Nephron progenitor cell (in vitro differentiated cells): ENCODE data around the gene TH.

Experiments
- DNase-seq: peaks from one replicate; pipeline ENCODE4 v3.0.0; 2021
- H3K27ac Mint-ChIP-seq: 2 replicates; pipeline ENCODE4 v1.8.0; 2021; ENCODE audit warnings: mild to moderate bottlenecking, moderate library complexity, mixed read lengths
- H3K27me3 Mint-ChIP-seq: 2 replicates; pipeline ENCODE4 v1.8.0; 2021; ENCODE audit warnings: mild to moderate bottlenecking, low read depth, mixed read lengths; ENCODE audit not compliant: poor library complexity
- H3K36me3 Mint-ChIP-seq: 2 replicates; pipeline ENCODE4 v1.8.0; 2021; ENCODE audit warnings: low read depth, mixed read lengths
- H3K4me1 Mint-ChIP-seq: 2 replicates; pipeline ENCODE4 v1.8.0; 2021; ENCODE audit warnings: mixed read lengths
- H3K4me3 Mint-ChIP-seq: 2 replicates; pipeline ENCODE4 v1.8.0; 2021; ENCODE audit warnings: mild to moderate bottlenecking, moderate library complexity, mixed read lengths
- H3K9me3 Mint-ChIP-seq: 2 replicates; pipeline ENCODE4 v1.8.0; 2021; ENCODE audit warnings: mild to moderate bottlenecking, moderate library complexity, mixed read lengths
- TF ChIP-seq, protein P1 (sequence below): fragments of 200-600 bp; sonication (generic); IDR thresholded peaks from 2 replicates; pipeline ENCODE4 v1.5.0; 2021; ENCODE audit warnings: antibody characterized with exemption

The TH gene

DNA sequence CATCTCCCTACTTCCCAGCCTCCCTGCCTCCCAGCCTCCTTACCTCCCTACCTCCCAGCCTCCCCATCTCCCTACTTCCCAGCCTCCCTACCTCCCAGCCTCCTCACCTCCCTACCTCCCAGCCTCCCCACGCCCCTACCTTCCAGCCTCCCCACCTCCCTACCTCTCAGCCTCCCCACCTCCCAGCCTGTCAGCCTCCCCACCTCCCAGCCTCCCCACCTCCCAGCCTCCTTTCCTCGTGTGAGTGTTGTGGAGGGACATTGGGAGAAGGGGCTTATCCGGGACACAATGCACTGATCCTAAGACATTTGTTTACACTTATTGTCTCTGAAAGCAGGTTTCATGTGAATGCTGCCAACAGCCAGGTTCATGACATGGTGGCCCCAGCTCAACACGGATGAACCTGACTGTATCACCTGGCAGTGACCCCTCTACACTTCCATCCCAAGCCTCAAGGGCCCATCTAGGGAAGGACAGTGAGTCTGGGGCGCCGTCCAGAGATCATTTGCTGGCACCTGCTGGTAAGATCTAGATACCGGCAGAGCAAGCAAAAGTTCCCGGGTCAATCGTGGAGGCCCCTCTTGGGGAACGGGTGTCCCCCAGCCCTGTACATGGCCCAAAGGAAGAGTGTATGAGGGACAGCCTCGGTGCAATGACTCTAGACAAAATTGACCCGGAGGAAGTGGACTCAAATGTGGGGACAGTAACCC is 34.5 kb upstream of the TH start:
- Mint-ChIP-seq H3K27me3 (no peaks in the 10 kb centered on the region), H3K9me3 (no peaks in the 10 kb centered on the region), H3K4me3 (no peak overlapping the region), H3K27ac (no peak overlapping the region), H3K36me3 (no peaks in the 10 kb centered on the region), H3K4me1 (peaks cover 16% of the 10 kb centered on the region)
- TF ChIP-seq, protein P1, sequence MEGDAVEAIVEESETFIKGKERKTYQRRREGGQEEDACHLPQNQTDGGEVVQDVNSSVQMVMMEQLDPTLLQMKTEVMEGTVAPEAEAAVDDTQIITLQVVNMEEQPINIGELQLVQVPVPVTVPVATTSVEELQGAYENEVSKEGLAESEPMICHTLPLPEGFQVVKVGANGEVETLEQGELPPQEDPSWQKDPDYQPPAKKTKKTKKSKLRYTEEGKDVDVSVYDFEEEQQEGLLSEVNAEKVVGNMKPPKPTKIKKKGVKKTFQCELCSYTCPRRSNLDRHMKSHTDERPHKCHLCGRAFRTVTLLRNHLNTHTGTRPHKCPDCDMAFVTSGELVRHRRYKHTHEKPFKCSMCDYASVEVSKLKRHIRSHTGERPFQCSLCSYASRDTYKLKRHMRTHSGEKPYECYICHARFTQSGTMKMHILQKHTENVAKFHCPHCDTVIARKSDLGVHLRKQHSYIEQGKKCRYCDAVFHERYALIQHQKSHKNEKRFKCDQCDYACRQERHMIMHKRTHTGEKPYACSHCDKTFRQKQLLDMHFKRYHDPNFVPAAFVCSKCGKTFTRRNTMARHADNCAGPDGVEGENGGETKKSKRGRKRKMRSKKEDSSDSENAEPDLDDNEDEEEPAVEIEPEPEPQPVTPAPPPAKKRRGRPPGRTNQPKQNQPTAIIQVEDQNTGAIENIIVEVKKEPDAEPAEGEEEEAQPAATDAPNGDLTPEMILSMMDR, result no peak
- no peak for DNase-seq

DNA sequence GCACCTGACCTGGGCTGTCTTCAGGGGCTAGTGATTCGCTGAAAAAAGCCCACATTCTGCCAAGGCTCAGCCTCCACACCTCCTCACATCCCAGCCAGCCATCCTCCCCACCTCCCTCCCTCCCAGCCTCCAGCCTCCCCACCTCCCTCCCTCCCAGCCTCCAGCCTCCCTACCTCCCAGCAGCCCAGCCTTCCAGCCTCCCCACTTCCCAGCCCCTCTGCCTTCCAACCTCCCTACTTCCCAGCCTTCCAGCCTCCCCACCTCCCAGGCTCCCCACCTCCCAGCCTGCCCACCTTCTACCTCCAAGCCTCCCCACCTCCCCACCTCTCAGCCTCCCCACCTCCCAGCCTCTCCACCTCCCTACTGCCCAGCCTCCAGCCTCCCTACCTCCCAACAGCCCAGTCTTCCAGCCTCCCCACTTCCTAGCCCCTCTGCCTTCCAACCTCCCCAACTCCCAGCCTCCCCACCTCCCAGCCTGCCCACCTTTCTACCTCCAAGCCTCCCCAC is 33.7 kb upstream of the TH start:
- peaks cover 7% of the 10 kb centered on the region for H3K4me1 Mint-ChIP-seq
- H3K9me3 Mint-ChIP-seq, result no peaks in the 10 kb centered on the region
- H3K27me3 Mint-ChIP-seq, result no peaks in the 10 kb centered on the region
- DNase-seq, result no peak
- no peaks in the 10 kb centered on the region for H3K36me3 Mint-ChIP-seq
- no peak overlapping the region for H3K27ac Mint-ChIP-seq
- no peak overlapping the region for H3K4me3 Mint-ChIP-seq
- TF ChIP-seq, protein P1, result no peak

DNA sequence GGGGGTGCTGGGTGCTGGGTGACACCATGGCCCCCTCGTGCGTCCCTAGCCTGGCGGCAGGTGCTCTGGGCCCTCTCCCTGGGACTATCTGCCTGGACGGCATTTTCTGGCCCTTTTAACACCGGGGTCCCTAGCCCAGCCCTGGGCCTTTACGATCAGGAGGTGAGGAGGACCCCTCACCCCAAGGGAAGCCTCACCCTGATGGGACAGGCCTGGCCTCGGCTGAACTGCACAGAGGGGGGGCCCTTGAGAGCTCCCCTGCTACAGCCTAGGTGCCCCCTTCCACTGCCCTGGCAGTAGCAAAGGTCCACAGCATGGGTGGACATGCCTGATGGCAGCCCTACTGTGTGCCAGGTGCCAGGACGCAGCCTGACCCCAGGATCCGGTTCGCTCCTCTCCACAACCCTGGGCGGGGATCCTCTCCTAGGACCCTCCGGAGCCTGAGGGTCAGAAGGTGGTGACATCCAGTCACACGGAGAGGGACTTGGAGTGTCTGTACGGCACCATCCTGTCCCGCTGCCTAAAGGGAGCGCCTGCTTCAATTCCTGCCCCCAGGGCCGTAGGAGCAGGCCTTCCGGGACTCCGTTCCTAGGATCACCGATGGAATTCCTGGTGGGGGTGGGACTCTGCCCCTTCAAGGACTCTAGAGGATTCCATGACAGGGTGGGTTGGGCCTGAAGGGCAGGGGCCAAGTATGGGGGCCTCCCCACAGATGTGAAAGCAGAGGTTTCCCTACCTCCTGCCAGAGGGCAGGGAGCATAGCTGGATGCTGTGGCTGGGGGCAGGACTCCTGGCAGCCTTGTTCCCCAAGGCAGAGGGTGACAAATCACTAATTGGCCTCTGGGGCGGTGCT is 33.0 kb upstream of the TH start:
- TF ChIP-seq, protein P1, result no peak
- Mint-ChIP-seq H3K27ac (no peak overlapping the region), H3K4me3 (no peak overlapping the region), H3K9me3 (no peaks in the 10 kb centered on the region), H3K4me1 (peaks cover 5% of the 10 kb centered on the region), H3K36me3 (no peaks in the 10 kb centered on the region), H3K27me3 (no peaks in the 10 kb centered on the region)
- DNase-seq, result no peak

DNA sequence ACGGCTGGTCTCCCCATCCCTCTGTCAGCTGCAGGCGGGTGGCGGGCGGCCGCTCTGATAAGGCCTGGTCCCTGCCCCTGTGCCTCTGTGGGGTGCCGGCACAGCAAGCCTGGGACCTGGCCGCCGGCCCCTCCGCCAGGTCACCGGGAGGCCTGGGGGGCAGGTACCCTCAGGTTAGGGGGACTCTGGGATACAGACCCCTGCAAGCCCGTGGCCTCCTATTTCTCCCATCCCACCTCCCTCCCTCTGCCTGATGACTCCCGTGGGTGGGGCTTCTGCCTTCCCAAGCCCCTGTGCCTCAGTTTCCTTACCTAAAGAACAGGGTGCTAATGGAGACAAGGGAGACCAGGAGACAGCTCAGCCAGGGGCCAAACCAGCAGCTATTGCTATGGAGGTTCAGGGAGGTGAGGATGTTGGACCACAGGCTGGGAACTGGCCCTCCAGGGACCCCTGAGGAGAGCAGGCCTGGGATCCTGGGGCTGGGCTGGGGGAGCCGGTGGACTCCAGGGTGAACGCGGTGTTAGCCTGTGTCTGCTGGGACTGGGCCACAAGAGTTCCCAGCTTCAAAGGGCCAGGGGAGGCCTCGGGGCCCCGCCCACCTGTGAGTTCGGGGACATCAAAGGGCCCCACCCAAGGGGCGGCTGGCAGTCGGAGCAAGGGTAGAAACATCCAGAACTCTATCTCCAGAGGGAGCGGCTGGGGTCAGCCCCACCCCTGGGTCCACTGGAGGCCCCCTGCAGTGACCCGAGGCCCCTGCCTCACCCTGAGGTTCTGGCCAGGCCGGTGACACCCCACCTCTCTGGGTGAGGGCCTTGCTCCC is 32.0 kb upstream of the TH start:
- Mint-ChIP-seq H3K27me3 (no peaks in the 10 kb centered on the region), H3K9me3 (no peaks in the 10 kb centered on the region)
- no peak for DNase-seq

DNA sequence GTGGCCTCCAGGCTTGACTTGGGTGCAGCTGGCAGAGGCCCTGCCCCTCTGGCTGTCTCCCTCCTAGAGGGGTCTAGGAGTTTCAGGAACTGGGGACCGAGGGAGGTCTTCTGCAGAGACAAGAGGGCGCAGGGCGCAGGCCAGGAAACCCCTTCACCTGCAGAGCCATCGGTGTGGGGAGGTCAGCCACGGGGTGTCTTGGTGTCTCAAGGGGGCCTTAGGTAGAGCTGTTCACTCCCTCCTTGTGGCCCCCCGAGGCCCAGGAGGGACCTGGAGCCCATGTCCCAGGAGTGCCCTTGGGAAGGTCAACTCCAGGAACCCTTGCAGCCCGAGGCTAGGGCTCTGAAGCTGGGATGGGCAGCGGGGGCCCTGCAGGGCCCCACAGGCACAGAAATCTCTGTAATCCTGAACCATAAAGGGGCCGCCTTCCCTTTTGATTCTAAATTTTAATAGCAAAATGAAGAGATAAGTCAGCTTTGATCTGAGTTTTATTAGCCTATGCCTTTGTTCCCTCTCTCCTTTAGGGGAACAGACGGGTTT is 31.4 kb upstream of the TH start:
- peaks cover 5% of the 10 kb centered on the region for H3K4me1 Mint-ChIP-seq
- no peak for DNase-seq
- no peaks in the 10 kb centered on the region for H3K27me3 Mint-ChIP-seq
- no peak overlapping the region for H3K27ac Mint-ChIP-seq
- no peaks in the 10 kb centered on the region for H3K9me3 Mint-ChIP-seq
- no peak overlapping the region for H3K4me3 Mint-ChIP-seq
- H3K36me3 Mint-ChIP-seq, result no peaks in the 10 kb centered on the region
- TF ChIP-seq, protein P1, result no peak

More for the DNA sequence above, 32.0 kb upstream of the TH start:
- Mint-ChIP-seq H3K4me1 (peaks cover 5% of the 10 kb centered on the region), H3K36me3 (no peaks in the 10 kb centered on the region), H3K27ac (no peak overlapping the region), H3K4me3 (no peak overlapping the region)
- TF ChIP-seq, protein P1, result no peak
